GM21526 (cell line): ENCODE measurements around the gene REPS1.
"Not testable (repeated sequence)": the region's sequence is repeated elsewhere in the genome, so short reads cannot be mapped to it uniquely, and the experiment has no call there.

Experiments used
- ATAC-seq: cut with Tn5 transposase; IDR thresholded peaks from one replicate; pipeline ENCODE4 v1.9.1; 2021; ENCODE audit warnings: moderate library complexity; ENCODE audit not compliant: unreplicated experiment, low FRiP score

Gene REPS1

GRCh38 chr6:139007428-139007827, 19.4 kb upstream of the REPS1 start:
- ATAC-seq, result no peak

- no peak for ATAC-seq
Observed at GRCh38 chr6:139006477-139006876, 18.4 kb upstream of the REPS1 start.

GRCh38 chr6:139003751-139004150, 15.7 kb upstream of the REPS1 start:
- no peak for ATAC-seq

- no peak for ATAC-seq
Observed at GRCh38 chr6:138999949-139000725, 12.1 kb upstream of the REPS1 start.

GRCh38 chr6:138997136-138997535, 9.1 kb upstream of the REPS1 start:
- no peak for ATAC-seq

GRCh38 chr6:138996524-138996923, 8.5 kb upstream of the REPS1 start:
- ATAC-seq, result no peak

GRCh38 chr6:138993410-138993809, 5.4 kb upstream of the REPS1 start:
- ATAC-seq, result not testable (repeated sequence)

- ATAC-seq, result not testable (repeated sequence)
Observed at GRCh38 chr6:138992965-138993364, 4.9 kb upstream of the REPS1 start.

- ATAC-seq, result no peak
Observed at GRCh38 chr6:138991206-138991605, 3.2 kb upstream of the REPS1 start.

GRCh38 chr6:138989098-138989983, 1.3 kb upstream of the REPS1 start:
- ATAC-seq, result no peak

GRCh38 chr6:138988469-138988834, 399 bp upstream of the REPS1 start:
- ATAC-seq, result peak; percentile 9

GRCh38 chr6:138987080-138987642, 892 bp downstream of the REPS1 start:
- peak; percentile 2 for ATAC-seq

- ATAC-seq, result no peak
Observed at GRCh38 chr6:138986578-138986977, 1.5 kb downstream of the REPS1 start.

- ATAC-seq, result no peak
Observed at GRCh38 chr6:138981416-138981815, 6.6 kb downstream of the REPS1 start.

GRCh38 chr6:138979813-138980668, 8.0 kb downstream of the REPS1 start:
- ATAC-seq, result no peak

- no peak for ATAC-seq
Observed at GRCh38 chr6:138979365-138979764, 8.7 kb downstream of the REPS1 start.

- ATAC-seq, result no peak
Observed at GRCh38 chr6:138978229-138978628, 9.8 kb downstream of the REPS1 start.

- no peak for ATAC-seq
Observed at GRCh38 chr6:138977646-138978167, 10.3 kb downstream of the REPS1 start.

- no peak for ATAC-seq
Observed at GRCh38 chr6:138977242-138977641, 10.8 kb downstream of the REPS1 start.

GRCh38 chr6:138975815-138976214, 12.2 kb downstream of the REPS1 start:
- ATAC-seq, result no peak
